COR-L47 (cell line): Measurements from ENCODE around the gene SUGCT.

Experiments
- DNase-seq: peaks from one replicate; lab custom pipeline; 2025; lab: John Stamatoyannopoulos, UW

SUGCT gene

GRCh38 chr7:40526951-40527715, 392.3 kb downstream of the SUGCT start:
- DNase-seq, result no peak

- DNase-seq, result no peak
Observed at GRCh38 chr7:40527723-40528122, 392.9 kb downstream of the SUGCT start.

GRCh38 chr7:40530292-40530691, 395.5 kb downstream of the SUGCT start:
- no peak for DNase-seq

- no peak for DNase-seq
Observed at GRCh38 chr7:40531956-40532355, 397.2 kb downstream of the SUGCT start.

- no peak for DNase-seq
Observed at GRCh38 chr7:40535678-40536077, 400.9 kb downstream of the SUGCT start.

GRCh38 chr7:40536421-40536820, 401.6 kb downstream of the SUGCT start:
- no peak for DNase-seq

GRCh38 chr7:40538281-40538680, 403.5 kb downstream of the SUGCT start:
- DNase-seq, result no peak

GRCh38 chr7:40541336-40541735, 406.5 kb downstream of the SUGCT start:
- no peak for DNase-seq

GRCh38 chr7:40542982-40543741, 408.4 kb downstream of the SUGCT start:
- no peak for DNase-seq

GRCh38 chr7:40544221-40544723, 409.5 kb downstream of the SUGCT start:
- DNase-seq, result no peak

- no peak for DNase-seq
Observed at GRCh38 chr7:40544871-40545303, 410.1 kb downstream of the SUGCT start.

GRCh38 chr7:40545739-40546138, 410.9 kb downstream of the SUGCT start:
- no peak for DNase-seq

GRCh38 chr7:40546616-40547501, 412.1 kb downstream of the SUGCT start:
- DNase-seq, result no peak

GRCh38 chr7:40549372-40550039, 414.7 kb downstream of the SUGCT start:
- no peak for DNase-seq

- DNase-seq, result no peak
Observed at GRCh38 chr7:40551685-40552576, 417.1 kb downstream of the SUGCT start.

GRCh38 chr7:40560672-40561071, 425.9 kb downstream of the SUGCT start:
- DNase-seq, result no peak

- DNase-seq, result no peak
Observed at GRCh38 chr7:40566879-40567278, 432.1 kb downstream of the SUGCT start.

- no peak for DNase-seq
Observed at GRCh38 chr7:40569326-40569725, 434.5 kb downstream of the SUGCT start.

- DNase-seq, result no peak
Observed at GRCh38 chr7:40570223-40570622, 435.4 kb downstream of the SUGCT start.

GRCh38 chr7:40571796-40572195, 437.0 kb downstream of the SUGCT start:
- DNase-seq, result no peak
